Nephron (organoid): ENCODE measurements around the gene CPZ.

Source experiments
- H3K27ac Mint-ChIP-seq, 3 experiments: 2 replicates each; pipeline ENCODE4 v1.8.0; 2020; ENCODE audit warnings: mixed read lengths in 3 of 3, mild to moderate bottlenecking in 2 of 3, moderate library complexity in 1 of 3
- H3K27me3 Mint-ChIP-seq: 2 replicates; pipeline ENCODE4 v1.8.0; 2021; ENCODE audit warnings: low read depth, mild to moderate bottlenecking, moderate library complexity, mixed read lengths
- H3K36me3 Mint-ChIP-seq: 2 replicates; pipeline ENCODE4 v1.8.0; 2020; ENCODE audit warnings: low read depth, mixed read lengths
- H3K4me1 Mint-ChIP-seq: 2 replicates; pipeline ENCODE4 v1.8.0; 2020; ENCODE audit warnings: mixed read lengths
- H3K4me3 Mint-ChIP-seq, 3 experiments: 2 replicates each; pipeline ENCODE4 v1.8.0; 2020; ENCODE audit warnings: mild to moderate bottlenecking in 3 of 3, mixed read lengths in 3 of 3, moderate library complexity in 2 of 3
- H3K9me3 Mint-ChIP-seq: 2 replicates; pipeline ENCODE4 v1.8.0; 2020; ENCODE audit warnings: mixed read lengths
- CTCF ChIP-seq, 3 experiments: fragments of 200-600 bp; sonication (generic); IDR thresholded peaks; one replicate each; pipeline ENCODE4 v1.5.0; 2021; ENCODE audit warnings: antibody characterized with exemption in 3 of 3; ENCODE audit not compliant: unreplicated experiment in 3 of 3

Gene CPZ

DNA sequence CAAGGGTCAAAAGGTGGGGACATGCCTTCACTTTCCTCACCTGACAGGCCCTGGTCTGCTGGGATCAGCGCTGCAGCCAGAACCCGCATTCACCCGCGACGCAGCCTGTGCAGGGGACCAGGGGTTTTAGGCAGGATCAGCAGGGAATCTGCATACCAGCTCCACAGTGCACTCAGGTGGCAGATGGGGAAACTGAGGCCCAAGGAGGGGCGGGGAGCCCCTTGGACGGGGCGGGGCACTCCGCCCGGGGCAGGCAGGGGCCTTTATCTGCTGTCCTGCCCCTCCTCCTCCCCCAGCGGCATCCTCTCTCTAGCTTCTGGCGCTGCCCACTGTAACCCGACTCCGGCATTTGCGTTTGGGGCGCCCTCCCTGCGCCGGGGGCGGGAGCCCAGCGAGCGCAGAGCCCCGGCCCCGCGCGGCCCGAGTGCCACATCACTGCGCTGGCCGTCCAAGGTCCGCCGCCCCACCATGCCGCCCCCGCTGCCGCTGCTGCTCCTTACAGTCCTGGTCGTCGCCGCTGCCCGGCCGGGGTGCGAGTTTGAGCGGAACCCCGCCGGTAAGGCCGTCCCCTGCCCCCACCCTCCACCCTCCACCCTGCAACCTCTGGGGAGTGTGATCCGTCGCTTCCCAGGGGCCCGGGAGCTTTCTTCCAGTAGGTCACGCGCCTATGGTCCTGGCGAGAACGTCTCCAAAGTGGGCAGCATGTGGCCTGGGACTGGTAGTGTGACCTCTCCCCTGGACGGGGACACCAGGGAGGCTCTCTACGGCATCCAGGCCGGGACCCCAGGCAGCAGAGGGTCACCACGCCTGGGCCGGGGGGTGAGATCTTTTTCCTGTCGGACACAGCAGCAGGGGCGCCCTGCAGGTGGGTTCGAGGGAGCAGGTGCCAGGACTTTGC is at the start of gene CPZ:
CPZ (plus strand) TSS at position 400 of the 898 bp plus-strand sequence; CDS start at position 469, 69 bp downstream.
- TF ChIP-seq CTCF (IDR thresholded peaks at IDR 0.05; ENCODE audit: unreplicated experiment in 3 of 3) = no peak
- H3K4me3 Mint-ChIP-seq = peak within 1 kb of the TSS; percentile 70 to 91 (median 78)
- no peaks in the 10 kb centered on the region for H3K9me3 Mint-ChIP-seq
- peaks cover 28% of the 10 kb centered on the region for H3K4me1 Mint-ChIP-seq
- no peaks in the 10 kb centered on the region for H3K36me3 Mint-ChIP-seq
- H3K27ac Mint-ChIP-seq = no peak within 1 kb of the TSS
- peaks cover 48% of the 10 kb centered on the region for H3K27me3 Mint-ChIP-seq

GRCh38 chr4:8542776-8543525 is 49.6 kb upstream of the CPZ start:
- Mint-ChIP-seq H3K4me3 (no peak overlapping the region), H3K4me1 (no peaks in the 10 kb centered on the region), H3K27me3 (peaks cover 23% of the 10 kb centered on the region), H3K27ac (no peak overlapping the region), H3K36me3 (no peaks in the 10 kb centered on the region), H3K9me3 (no peaks in the 10 kb centered on the region)
- TF ChIP-seq CTCF (IDR thresholded peaks at IDR 0.05; ENCODE audit: unreplicated experiment in 3 of 3) = no peak

- H3K36me3 Mint-ChIP-seq = no peaks in the 10 kb centered on the region
- peaks cover 23% of the 10 kb centered on the region for H3K27me3 Mint-ChIP-seq
- H3K27ac Mint-ChIP-seq = no peak overlapping the region
These were observed 48.9 kb upstream of the CPZ start for GRCh38 chr4:8543623-8544022.

DNA sequence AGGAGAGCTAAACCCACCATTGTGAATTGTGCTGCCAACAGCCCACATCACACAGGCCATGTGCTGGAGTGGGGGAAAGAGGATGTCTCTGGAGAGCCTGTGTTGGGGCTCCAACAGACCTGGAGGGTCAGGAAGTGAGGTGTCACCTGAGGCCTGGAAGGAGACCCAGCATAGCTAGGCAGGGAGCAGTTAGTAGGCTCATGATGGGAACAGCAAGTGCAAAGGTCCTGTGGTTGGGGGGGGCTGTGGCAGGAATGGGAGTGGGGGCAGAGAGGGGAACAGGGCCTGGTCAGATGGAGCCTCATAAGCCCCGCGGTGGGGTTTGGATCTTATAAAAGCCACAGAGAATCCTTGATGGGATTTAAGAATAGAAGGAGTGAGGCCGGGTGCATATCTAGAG is 48.3 kb upstream of the CPZ start:
- no peaks in the 10 kb centered on the region for H3K9me3 Mint-ChIP-seq
- no peak overlapping the region for H3K27ac Mint-ChIP-seq
- peaks cover 23% of the 10 kb centered on the region for H3K27me3 Mint-ChIP-seq

More at GRCh38 chr4:8543623-8544022, 48.9 kb upstream of the CPZ start:
- TF ChIP-seq CTCF (IDR thresholded peaks at IDR 0.05; ENCODE audit: unreplicated experiment in 3 of 3) = no peak
- no peak overlapping the region for H3K4me3 Mint-ChIP-seq
- no peaks in the 10 kb centered on the region for H3K4me1 Mint-ChIP-seq
- no peaks in the 10 kb centered on the region for H3K9me3 Mint-ChIP-seq

DNA sequence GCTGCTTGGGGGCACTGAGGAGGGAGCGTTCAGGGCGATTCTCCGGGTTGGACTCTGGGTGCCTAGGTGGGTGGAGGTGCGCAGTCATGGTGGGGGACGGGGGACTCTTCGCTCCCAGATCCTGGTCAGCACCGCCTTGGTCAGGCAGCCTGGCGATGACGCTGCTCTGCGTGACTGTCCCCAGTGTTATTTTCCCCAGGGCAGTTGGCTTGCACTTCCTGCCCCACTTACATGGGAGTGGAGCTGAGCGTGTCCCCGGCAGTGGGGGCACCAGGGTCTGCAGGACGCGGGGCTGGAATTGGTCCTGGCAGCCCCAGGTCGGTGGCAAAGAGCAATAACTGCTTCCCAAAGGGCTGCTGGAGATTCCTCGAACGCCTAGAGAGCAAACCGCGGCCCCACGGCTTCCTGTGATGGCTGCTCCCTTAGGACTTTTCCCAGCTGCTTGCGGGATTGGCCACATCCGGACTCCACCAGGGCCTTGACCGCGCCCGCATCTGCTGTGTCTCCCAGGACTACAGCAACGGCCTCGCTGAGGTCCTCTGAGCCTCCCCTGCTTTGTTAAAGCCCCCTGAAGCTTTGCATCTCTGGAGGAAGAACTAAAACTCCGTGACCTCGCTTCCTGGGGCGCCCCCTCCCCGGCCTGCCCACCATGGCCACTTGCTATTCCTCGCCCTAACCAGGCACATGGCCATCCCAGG is 47.7 kb upstream of the CPZ start:
- H3K27ac Mint-ChIP-seq = no peak overlapping the region
- H3K4me3 Mint-ChIP-seq = no peak overlapping the region
- no peaks in the 10 kb centered on the region for H3K36me3 Mint-ChIP-seq
- H3K4me1 Mint-ChIP-seq = no peaks in the 10 kb centered on the region
- H3K9me3 Mint-ChIP-seq = no peaks in the 10 kb centered on the region
- no peak for TF ChIP-seq CTCF (IDR thresholded peaks at IDR 0.05; ENCODE audit: unreplicated experiment in 3 of 3)
- H3K27me3 Mint-ChIP-seq = peaks cover 24% of the 10 kb centered on the region

More for the DNA sequence above, 48.3 kb upstream of the CPZ start:
- Mint-ChIP-seq H3K4me3 (no peak overlapping the region), H3K4me1 (no peaks in the 10 kb centered on the region), H3K36me3 (no peaks in the 10 kb centered on the region)
- TF ChIP-seq CTCF (IDR thresholded peaks at IDR 0.05; ENCODE audit: unreplicated experiment in 3 of 3) = no peak
